Measurements from ENCODE around the gene TBC1D9.

TBC1D9 gene

DNA sequence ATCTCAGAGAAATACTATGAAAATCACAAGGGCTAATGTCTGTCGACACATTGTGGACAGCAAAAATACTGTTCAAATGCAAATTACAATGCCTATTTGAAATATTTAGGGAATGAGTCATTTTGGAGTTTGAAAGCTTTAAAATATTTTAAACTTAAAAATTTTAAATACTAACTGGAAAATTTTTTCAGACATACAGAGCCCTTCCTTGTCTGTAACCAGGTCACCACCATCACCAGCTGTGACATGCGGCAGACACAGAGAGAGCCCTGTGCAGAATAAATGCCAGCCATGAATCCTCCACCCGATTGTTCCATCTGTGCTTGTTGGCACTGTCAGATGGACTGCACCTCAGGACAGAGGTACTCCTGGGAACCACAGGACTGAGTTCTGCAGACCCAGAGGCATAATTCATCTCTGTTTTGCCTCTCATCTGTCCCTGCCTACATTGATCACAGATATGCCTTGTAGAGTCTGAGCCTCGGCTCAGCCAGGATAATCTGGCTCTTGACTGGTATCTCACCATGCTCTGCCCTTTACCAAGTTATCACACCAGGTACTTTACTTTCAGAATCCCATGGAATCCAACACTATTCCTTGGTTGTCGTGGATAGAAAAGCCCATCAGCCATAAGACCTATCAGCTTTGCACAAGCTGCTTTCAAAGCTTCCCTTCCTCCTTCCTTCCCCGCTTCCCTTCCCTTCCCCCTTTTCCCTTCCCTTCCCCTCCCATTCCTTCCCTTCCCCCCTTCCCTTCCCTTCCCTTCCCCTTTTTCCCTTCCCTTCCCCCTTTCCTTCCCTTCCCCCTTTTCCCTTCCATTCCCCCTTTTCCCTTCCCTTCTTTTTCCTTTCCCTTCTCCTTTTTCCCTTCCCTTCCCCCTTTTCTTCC lies 67.2 kb downstream of the TBC1D9 start:
- no peak for DNase-seq

DNA sequence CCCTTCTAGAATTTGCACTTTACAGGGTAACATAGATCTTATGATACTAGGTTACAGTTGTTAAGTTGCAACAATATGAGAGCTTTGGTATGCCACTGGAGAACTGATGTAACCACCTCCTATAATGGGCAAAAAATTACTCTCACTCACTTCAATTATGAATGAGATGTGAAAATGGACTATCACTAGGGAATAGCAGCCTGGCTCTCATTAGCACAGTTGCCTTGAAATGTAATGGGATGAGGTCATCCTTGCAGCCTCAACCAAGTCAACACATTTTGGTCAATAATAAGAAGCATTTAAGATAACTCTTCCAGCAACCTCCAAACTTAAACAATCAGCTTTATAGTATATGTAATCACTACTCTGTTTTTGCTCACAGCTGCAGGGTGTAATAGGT lies 69.4 kb downstream of the TBC1D9 start:
- no peak for DNase-seq

DNA sequence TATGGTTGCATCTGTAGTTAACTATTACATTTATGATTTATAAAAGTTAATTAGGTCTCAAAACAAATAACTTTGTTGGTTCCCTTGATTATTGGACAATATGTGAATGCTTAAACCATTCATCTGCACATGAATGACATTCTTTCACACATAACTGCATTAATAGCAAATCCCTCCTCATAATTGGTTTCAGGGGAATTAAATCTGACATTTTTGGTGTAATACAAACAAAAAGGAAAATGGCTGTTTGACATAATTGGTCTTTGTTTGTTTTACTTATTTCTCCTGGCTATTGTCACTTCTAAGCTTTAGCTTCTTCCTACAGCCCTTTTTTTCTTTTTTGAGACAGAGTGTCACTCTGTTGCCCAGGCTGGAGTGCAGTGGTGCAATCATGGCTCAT lies 71.9 kb downstream of the TBC1D9 start:
- no peak for DNase-seq

DNA sequence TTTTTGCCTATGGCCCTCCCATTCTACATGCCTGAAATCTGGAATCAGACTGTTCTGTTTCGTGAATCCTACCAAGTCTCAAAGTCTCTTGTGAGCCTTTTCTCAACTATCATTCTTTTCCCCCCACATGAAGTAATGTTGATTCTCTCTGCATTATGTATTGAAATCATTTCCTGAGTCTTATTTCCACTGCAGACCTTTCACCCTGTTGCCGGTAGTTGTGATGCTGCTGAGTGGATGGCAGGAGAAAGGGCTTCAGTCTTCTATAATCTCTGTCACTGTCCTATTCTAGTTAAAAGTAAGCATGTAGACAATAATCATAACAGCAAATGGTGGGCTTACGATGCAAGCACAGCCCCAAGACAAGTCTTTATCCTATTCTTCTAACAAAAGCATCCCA lies 75.0 kb downstream of the TBC1D9 start:
- DNase-seq = no peak

DNA sequence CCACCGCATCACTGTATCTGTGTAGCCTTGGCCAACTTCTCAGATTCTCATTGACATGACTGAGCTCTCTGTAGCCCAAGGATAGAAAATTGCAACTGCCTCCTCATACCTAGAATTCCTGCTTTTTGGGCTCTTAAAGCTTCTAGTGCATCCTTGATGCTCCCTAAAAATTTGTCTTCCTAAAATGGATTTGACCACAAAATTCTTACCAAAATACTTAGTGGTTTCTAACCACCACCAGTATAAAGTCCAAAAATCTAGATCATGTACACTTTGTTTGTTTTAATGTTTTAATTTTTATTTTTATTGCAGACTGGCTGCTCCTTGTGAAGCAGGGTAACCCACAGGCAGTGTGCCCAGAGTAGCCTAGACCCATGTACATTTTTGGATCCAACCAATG lies 75.5 kb downstream of the TBC1D9 start:
- no peak for DNase-seq

DNA sequence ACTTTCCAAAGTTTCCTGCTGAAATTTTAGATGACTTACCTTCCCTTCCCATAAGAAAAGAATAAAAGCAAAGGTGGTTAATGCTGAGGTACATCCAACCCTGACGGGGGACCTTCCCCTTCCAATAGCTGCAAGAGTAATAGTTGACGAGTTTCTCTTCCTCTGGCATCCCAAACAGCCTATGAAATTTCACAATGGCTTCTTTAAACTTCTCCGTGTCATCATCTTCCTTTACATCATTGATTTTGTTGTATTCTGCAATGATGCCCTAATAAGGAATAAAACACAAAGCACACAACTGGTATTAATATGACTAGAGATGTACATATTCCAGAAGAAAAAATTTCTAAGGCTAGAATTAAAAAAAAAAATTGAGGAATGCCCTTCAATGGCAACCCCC lies 76.6 kb downstream of the TBC1D9 start:
- no peak for DNase-seq

DNA sequence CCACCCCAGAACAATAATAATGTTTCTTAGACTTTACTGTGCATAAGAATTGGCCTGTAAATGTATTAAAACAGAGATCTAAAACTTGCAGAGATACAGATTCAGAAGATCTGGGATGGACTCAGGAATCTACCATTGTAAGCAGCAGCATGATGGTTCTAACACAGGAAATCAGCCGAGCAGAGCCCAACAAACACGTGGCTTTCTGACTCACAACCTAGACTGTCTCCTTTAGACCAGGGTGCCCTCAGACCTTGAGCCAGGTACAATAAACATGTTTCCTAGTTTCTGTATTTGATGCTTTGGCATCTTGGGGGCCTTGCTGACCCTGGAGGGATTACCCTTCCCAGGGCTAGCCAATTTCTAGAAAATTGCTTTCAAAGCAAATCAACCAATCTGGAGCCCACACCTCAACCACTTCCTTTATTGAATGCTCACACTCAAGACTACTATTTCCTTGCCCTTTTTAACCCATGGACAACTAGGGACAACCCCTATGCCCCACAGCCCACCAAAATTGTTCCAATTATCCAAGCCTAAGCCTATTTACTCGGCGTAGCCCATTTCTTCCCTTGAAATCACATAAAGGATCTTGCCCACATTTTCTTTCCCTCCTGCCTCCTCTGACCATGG lies 80.5 kb downstream of the TBC1D9 start:
- no peak for DNase-seq

DNA sequence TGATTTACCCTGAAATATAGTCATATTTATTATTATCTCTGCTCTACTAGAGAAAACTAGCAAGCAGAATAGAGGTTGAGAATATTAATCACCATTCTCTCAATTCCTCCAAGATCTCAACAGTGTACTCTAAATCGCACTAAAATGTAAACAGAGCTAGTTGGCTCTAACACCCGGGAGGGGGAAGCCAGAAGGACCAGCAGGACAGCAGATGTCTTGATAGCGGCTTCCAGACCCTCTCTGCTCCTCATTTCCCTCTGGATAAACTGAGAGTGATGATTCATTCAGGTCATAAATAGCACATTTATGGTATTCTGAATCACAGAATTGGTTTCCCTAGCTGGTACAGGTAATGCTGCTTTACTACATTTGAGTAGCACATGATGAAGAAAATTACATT lies 82.5 kb downstream of the TBC1D9 start:
- no peak for DNase-seq

DNA sequence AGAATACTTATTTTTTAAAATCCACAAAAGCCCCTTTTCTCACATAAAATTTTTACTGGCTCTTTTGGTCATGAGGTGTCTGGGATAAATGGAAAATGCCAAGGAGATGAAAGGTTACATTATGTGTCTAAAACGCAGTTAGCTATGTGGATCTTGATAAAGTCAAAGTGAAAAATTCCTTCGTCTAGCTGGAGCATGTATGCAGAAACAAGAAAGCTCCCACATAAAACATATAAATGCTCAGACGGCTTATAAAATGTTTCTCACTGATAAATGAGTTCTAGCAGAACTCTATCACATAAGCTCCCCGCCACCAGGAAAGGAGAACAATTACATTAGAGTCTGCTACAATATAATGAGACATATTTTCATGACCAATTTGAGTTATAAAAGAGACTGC lies 83.8 kb downstream of the TBC1D9 start:
- no peak for DNase-seq

DNA sequence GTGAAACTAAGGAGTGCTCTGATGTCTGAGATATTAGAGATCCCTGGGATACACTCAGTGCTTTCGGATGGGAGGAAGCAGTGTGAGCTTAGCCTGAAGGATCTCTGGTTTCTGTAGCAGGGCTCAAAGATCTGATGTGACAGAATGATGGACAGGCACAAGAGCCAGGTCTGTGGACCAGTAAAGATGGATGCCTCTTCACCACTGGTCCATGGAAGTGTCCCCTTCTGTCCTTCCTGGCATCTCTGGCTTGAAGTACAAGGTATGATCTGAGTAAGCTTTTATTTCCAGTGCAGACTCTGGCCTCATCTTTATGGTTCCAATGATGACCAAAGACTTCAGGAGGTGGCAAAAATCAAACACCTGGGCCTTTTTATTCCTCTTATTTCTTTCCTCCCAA lies 88.1 kb downstream of the TBC1D9 start:
- DNase-seq = no peak

DNA sequence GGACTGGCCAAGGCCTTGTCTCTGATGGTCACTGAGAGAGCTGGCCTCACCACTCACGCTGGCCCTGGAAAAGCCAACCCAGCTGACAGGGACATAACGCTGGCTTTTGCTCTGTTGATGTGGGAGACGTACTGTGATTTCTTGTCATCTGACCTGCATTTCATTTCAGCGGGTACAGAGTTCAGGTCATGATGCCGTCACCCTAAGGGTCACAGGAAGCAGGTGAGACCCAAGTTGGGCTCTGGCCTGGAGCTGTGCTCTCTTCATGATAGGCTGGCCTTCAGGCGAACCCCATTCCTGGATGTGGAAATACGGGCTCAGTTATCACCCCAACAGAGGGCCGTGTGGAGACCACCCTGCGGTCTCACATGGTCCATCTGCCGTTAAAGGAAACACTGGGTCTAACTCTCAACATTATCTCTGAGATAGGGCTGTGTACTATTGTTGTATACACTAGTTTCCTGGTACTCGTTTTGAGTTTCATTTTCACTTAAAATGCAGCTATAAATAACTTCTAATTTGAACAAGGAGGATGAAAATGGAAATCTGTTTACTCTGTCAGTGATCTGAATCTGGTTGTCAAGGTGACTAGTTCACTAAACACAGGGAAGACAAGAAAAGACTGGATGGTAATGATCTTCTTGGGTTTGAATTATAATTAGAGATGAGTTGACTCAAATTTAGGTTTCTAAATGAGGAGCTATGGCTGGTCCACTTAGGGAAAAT lies 89.1 kb downstream of the TBC1D9 start:
- no peak for DNase-seq

DNA sequence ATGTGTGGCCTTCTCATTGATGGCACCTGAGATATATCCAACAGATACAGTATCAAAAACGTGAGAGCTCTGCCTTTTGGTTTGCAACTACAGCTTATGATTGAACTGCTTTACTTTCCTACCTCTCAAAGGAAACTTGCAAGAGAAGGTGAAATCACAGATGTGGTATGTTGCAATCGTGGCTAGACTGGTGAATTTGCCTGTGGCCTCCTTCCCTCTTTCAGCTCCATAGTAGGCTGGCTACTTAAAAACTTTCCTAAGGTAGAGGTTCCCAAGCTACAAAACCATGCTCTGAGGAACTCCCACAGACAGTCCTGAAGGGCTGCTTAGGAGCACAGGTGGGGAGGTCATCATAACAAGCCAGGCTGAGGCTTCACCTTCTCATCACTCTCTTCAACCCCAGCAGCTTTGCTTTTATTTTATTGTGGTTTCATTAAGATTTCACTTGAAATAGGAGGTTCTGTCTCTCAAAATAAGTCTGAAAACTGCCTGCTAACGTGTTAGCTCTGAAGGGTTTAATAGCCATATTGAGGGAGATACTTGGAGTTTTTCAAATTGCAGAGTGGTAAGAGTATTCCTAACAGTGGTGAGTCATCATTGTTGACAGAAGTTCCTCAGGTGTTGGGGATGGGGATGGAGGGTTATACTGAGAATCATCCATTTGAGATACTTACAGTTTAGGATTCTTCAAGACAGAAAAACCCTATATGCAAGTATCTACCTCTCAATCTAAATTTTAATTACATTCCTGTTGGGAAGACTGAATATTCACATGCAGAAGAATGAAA lies 93.9 kb downstream of the TBC1D9 start:
- DNase-seq = no peak

DNA sequence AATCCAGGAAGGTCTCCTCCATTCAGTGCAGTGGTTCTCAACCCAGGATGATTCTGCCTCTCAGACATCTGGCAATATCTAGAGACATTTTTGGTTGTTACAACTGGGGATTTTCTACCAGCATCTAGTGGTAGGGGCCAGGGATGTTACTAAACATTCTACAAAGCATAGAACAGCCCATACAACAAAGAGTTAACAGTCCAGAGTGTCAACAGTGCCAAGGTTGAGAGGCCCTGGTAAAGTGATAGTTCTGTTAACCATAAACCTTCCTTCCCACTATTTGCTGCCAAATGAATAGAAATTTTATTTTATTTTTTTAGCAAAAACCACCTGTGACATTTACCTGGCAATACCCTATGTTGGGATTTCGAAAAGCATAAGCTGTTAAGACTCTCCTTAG lies 94.6 kb downstream of the TBC1D9 start:
- DNase-seq = no peak

DNA sequence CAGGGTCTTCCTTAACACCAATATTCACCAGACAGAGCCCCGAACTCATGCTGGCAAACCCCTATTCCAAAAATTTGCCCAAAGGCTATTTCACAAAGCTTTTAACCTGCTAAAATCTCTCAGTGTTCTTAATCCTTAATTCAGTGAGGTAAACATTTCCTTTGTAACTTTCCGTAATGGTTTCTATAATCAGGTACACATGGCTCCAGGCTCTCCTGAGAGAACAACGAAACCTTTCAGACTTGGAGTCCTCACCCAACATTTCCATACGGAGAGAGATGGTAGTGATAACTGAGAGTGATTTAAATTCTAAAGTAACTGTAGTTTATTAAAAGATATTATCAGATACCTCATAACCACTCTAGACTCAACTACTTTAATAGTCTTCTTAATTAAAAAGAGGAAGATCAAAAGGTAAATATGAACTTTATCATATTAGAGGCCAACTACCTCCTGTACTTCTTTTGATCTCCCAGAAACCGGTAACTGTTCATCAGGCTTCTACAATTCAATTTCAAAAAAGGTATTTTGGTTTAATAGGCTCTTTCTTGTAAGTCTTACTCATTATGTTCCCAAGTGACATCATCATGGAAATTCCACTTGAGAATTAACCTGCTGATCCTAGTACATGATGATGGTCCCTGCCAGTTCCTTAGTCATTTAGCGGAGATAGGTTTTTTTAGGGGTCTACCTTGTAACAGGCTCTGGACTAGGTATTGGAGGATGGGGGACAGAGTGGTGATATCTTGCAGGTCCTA lies 96.1 kb downstream of the TBC1D9 start:
- no peak for DNase-seq

DNA sequence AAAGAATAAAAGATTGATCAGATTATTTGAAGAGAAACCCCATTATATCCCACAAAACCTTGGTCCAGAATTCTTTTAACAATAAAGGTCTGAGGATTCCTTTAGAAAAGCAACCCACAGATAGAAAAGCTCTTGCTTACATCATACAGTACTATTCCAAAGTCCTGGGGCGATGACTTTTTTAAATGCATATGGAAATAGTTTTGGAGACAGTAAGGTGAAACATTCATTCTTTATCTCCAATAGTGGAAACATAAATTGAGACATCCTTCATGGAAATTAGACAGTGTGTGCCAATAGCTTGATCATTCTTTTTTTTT lies 101.7 kb downstream of the TBC1D9 start:
- DNase-seq = no peak

DNA sequence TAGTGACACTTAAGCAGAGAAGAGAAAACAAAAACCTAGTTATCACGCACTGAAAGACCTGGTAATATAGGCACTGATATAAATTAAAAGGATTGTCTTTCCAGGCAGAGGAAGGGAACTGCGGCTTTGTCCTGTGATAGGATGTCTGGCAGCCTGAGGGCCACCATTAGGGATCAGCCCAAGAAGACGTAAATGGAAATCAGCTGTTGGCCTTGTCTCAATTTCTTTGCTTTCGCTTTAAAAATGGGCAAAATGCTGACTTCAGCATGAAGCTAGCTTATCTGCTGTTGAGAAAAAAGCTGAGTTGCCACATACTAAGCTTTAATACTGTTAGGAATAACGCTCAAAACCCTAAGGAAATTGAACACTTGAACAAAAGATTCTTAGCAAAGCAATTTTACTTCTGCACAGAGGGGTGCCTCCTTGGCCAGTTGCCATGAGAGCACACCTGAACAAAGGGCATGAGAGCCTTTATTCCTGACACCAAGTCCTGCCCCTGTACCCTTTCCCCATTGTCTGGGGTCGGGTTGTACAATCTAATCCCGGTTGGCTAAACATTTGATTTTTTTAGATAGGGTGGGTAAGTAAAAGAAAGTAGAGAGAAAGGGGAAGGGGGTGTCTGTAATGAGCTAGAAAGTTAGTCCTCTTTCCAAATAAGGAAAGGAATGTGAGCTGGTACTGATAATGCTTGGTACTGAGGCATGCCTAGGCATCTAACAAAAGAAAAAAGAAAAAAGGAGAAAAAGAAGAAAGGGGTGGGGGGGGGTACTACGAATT lies 102.3 kb downstream of the TBC1D9 start:
- no peak for DNase-seq

DNA sequence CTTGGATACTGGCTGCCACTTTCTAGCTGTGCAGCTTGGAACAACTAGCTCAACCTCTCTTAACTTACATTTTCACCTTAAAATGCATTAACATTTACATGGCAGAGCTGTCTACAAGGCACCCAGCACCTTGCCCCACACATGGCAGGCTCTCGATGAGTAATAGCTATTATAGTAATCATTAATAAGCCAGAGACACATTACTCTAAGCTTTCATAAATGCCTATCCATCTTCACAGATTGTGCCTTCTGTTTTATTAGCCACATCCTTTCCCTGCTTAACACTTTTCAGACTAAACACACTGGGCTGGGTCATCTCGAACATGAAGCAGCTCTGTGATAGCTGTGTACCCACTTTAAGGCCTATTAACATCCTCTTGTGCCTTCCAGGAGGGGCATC lies 103.6 kb downstream of the TBC1D9 start:
- DNase-seq = no peak

DNA sequence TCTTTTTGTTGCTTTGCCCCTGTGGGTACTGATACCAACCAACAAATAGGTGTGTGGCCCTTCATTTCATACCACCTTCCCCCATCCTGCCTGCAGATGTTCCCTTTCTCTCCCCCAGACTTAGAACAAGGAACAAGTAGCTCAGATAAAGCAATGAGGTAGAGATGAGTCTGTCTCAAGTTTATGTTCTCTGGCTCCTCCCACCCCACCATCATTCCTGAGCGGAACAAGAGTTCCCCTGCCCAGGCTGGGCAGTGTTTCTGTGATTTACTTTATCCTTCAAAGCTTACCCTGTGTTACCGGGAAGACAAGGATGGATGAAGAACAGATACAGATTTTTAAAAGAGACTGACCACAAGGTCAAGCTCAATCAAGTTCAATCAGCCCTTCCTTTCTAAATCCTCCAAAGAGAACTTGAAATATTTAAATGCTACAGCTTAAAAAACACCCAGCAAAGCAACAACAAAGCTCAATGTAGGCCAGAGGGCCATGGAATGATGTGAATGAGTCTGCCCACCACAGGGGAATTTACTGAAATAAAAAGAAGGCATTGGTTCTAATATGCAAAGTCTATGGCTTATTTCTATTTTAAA lies 107.4 kb downstream of the TBC1D9 start:
- DNase-seq = no peak

DNA sequence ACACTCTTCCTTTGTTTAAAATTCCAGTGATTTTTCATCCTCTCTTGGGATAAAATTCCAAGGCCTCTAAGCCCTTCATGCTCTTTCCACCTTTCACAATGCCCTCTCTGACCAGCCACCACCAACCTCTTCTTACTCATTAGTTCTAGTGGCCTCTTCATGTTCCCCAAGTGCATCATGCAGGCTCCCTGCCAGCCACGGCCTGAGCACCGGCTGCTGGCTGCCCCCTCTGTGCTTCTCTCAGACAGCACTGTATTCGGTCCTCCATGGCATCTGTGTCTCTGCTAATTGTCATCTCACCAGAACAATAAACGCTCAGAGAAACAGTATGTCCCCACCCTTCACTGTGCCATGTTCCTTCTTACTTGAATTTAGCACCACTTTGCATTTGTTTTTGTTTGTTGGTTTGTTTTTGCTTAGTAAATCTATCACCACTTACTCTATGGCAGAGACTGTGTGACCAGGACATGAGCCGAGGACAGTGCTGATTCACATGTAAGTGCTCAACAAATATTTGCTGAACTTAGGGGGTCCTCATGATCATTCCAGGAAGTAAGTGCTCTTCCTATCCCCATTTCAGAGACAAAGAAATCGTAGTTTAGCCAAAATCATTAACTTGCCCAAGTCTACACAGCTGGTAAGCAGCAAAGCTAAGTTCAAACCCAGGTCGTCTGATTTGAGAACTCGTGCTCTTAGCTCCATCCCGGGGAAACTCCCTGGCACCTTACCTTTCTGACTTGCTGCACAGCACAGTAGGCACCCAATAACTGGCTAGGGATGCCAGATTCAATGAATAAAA lies 110.4 kb downstream of the TBC1D9 start:
- no peak for DNase-seq

DNA sequence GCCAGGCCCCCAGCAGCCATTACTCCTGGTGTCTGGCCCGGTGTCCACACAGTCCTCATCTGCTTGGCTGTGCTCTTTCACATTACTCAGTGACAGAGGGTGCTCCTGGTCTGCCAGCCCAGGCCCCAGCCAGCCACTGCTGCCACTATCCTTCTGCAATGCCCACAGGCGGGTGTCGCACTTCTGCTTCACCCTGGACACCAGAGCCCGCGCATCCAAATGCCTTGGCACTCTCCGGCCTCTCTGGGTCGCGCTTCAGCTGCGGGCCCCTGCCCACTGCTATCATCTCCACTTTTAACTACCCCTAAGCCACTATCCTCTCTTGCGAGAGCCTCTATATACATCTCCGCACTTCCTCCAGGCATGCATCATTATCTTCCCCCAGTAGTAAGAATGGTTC lies 111.0 kb downstream of the TBC1D9 start:
- DNase-seq = no peak

All from activated CD4-positive, alpha-beta T cell treated with anti-CD3 and anti-CD28 coated beads for 1 hour (primary cell).